Activated T-helper 2 cell treated with anti-CD3 and anti-CD28 coated beads, Interferon-gamma antibody, Interleukin-2, Interleukin-4, amounts not matched to agents 10 μg/mL and 5 μg/mL and 100 μg/mL, durations not matched to agents 14 hours and 24 hours and 36 hours (primary cell): ENCODE results near the gene ZFAND3. TPM values are rescaled to one million over a fixed set of nuclear protein-coding genes. Genes with fewer than 3 reads are reported as not detected.

Source experiments
- DNase-seq: peaks from one replicate; pipeline ENCODE4 v3.0.0; 2021; ENCODE audit warnings: low spot score
- H3K27ac Mint-ChIP-seq: one replicate; pipeline ENCODE4 v1.8.0; 2021; ENCODE audit warnings: mixed read lengths
- H3K27me3 Mint-ChIP-seq: one replicate; pipeline ENCODE4 v1.8.0; 2021; ENCODE audit warnings: low read depth, mixed read lengths
- H3K36me3 Mint-ChIP-seq: one replicate; pipeline ENCODE4 v1.8.0; 2021; ENCODE audit warnings: low read depth, mixed read lengths
- H3K4me1 Mint-ChIP-seq: one replicate; pipeline ENCODE4 v1.8.0; 2021; ENCODE audit warnings: low read depth, mixed read lengths
- H3K4me3 Mint-ChIP-seq: one replicate; pipeline ENCODE4 v1.8.0; 2021; ENCODE audit warnings: low read depth, mild to moderate bottlenecking, moderate library complexity, mixed read lengths
- H3K9me3 Mint-ChIP-seq: one replicate; pipeline ENCODE4 v1.8.0; 2021; ENCODE audit warnings: mixed read lengths
- intact Hi-C: fragments of 100-400 bp; cut with micrococcal nuclease; formaldehyde crosslinking; loops from one replicate; pipeline ENCODE4 v1.15.1; 2023
- total RNA-seq: library from RNA; stranded (reverse); gene quantifications from 2 replicates; pipeline ENCODE4 v1.2.3, GENCODE V29; 2022

The ZFAND3 gene
- total RNA-seq, 1 donor from 2014 or later: 30.8 TPM

DNA sequence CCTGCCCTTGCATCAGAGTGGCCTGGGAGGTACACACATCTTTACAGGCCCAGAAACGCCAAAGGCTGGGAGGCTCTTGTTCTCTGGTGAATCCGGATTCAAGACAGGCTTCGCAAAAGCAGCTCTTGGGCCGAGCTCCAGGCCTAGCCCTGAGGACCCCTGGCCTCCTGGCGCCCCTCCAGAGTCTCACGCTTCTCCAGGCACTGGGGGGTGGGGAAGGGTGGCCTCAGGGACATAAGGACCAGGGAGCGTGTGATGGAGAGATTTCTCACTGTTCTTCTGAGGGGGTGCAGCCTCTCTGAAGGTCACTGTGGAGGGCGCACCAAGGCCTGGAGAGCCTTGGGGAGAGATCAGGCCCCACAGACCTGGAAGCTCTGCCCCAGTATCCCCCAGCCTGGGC lies 349.2 kb downstream of the ZFAND3 start:
- H3K27ac Mint-ChIP-seq: no peak overlapping the region
- H3K4me3 Mint-ChIP-seq: no peak overlapping the region
- DNase-seq: no peak
- intact Hi-C loops: no loop called here
- no peaks in the 10 kb centered on the region for H3K4me1 Mint-ChIP-seq
- H3K9me3 Mint-ChIP-seq: no peaks in the 10 kb centered on the region
- no peaks in the 10 kb centered on the region for H3K27me3 Mint-ChIP-seq
- no peaks in the 10 kb centered on the region for H3K36me3 Mint-ChIP-seq

DNA sequence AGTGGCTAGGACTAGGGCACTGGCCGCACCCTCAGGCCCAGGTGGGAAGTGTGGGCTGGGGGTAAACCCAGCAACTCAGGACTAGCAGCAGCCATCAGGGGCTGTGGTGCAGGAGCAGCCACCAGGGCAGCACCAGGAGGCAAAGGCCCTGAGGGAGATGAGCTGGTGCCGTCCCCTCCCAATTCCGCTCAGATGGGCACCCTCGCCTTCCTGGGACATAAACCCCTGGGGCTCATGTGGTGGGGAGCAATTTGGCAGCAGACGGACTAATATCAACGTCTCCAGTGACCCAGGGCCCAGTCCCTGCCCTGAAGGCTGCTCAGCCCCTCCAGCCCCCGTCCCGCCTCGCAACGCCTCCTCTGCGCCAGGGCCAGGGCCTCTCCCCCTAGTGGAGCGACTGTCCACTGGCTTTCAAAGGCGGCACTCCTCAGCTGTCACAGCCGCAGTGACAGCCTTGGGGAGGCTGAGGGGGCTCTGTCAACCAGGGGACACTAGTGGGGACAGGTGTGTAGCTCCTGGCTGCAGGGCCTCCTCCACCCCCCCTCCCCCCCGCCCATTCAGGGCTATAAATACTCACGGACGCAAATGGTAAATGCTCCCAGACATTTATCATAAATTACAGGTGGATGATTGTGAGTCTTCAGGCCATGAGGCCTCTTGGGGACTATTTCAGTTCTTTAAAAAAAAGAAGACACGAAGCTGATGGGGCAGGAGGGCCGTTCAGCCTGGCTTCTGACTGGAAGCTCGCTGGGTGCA lies 349.9 kb downstream of the ZFAND3 start:
- Mint-ChIP-seq H3K9me3 (no peaks in the 10 kb centered on the region), H3K27ac (no peak overlapping the region), H3K4me3 (no peak overlapping the region), H3K27me3 (no peaks in the 10 kb centered on the region), H3K36me3 (no peaks in the 10 kb centered on the region), H3K4me1 (no peaks in the 10 kb centered on the region)
- intact Hi-C loops: no loop called here
- DNase-seq: no peak

DNA sequence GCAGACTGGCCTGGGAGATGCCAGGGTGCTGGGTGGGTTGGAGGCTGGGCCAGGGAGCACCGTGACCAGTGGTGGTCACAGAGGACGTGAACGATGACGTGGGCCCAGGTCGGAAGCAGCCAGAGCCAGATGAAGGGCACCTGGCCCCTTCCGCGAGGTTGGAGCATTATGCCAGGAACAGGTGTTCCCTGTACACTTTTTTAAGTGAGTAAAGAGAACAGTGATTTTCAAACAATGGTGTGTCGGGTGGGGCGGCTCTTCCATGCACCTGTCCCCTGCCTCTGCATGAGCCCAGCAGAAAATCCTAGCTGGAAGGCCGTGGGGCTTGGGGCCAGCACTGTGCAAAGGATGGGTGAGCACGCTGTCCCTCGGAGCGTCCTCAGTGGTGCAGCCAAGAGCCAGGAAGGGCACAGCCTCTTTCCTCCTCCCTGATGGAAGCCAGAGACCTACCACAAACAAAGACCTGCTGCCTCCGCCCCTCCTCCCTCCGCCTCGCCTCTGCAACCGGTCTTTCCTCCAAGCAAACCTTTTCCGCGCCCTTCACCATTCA lies 350.5 kb downstream of the ZFAND3 start:
- no peak overlapping the region for H3K4me3 Mint-ChIP-seq
- no peaks in the 10 kb centered on the region for H3K36me3 Mint-ChIP-seq
- DNase-seq: no peak
- no peaks in the 10 kb centered on the region for H3K27me3 Mint-ChIP-seq
- H3K27ac Mint-ChIP-seq: no peak overlapping the region
- H3K4me1 Mint-ChIP-seq: no peaks in the 10 kb centered on the region
- no peaks in the 10 kb centered on the region for H3K9me3 Mint-ChIP-seq
- intact Hi-C loops: no loop called here

DNA sequence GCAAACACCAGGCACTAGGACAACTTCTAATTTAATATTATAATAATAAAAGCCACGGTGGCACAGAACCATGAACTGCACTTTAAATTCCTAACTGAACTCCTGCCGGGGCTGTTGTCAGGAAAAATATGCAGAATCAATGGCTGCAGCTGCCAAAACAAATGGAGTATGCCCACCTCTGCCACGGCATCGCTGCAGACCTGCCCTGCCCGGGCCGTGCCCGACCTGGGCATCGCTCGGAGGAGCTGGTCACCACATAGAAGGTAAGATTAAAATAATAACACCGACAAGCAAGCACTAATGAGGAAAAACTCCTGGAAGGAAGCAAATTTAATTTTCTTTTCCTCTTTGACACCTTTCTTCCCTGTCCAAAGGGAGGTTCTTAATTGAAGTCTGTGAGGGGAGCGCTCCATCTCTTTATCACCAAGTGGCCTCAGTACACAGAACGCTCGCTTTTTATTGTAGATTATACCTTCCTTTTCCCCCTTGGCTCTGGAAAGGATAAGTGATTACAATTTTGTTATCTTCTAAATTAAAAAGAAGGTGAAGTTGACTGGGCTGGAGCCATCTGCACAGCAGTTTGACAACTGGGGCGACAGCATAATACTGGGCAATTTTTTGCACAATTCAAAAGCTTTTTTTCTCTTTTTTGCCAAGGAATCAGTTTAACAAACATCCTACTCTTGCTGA lies 351.3 kb downstream of the ZFAND3 start:
- Mint-ChIP-seq H3K27ac (no peak overlapping the region), H3K9me3 (no peaks in the 10 kb centered on the region), H3K4me1 (no peaks in the 10 kb centered on the region), H3K36me3 (no peaks in the 10 kb centered on the region), H3K27me3 (no peaks in the 10 kb centered on the region), H3K4me3 (no peak overlapping the region)
- DNase-seq: no peak
- intact Hi-C loops: no loop called here

DNA sequence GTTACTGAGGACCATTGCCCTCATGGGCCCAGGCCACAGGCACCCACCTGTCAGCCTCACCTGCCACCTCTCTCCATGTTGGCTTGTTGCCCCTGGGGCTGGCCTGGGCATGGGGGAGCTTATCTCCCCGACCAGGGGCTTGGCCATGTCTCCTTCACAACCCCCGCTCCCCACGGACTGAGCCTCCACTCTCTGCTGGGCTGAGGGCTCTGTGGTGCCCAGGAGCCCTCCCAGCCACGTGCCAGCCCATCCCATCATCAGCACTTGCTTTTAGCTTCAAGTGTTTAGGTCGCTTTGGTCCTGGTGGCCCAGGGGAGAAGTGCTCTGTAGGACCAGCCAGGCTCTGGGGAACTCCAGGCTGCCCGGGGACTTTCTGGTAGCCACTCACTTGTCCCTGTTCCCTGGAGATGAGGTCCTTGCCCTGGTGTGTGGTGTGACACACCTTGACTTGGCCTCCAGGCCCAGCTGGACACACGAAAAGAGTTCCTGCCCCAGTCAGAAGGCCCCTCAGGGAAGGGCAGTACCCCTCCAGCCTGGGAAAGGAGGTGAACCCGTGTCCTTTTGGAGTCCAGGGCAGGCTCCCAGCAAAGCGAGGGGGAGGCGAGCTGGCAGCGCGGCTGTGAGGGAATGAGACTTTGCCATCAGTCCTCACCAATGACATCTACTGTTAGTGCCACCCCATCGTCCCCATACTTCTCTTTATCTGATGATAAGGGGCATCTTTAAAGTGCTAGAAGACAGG lies 352.6 kb downstream of the ZFAND3 start:
- intact Hi-C loops: no loop called here
- Mint-ChIP-seq H3K36me3 (no peaks in the 10 kb centered on the region), H3K27me3 (no peaks in the 10 kb centered on the region), H3K9me3 (no peaks in the 10 kb centered on the region), H3K4me3 (no peak overlapping the region), H3K27ac (no peak overlapping the region), H3K4me1 (no peaks in the 10 kb centered on the region)
- no peak for DNase-seq

DNA sequence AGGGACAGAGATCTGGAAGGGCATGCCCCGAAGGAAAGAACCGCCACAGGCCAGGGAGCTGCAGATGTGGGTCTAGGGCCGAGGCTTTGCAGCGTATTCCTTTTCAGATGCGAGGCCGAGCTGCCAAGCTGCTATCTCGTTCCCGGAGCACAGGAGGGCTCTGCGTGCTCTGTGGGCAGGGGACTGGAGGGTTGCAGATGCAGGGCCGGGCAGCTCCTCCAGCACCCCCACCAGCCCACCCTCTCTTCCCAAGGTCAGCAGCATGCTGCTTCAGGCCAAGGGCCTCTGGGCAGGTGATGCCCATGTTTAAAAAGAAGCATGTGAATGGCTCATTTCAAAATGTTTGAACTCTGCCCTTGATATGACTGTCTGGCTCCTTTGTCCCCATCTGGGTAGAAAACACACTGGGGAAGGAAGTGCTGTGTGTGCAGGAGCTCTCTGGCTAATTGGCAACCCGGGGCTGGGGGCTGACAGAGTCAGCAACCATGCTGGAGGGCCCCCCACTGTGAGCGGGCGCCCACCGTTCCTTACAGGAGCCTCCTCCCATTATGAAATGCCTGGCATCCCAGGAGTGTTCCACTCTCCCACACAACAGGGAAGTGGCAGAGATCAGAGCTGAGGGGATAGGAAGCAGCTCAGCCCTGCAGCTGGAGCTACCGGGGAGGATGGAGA lies 353.3 kb downstream of the ZFAND3 start:
- no peaks in the 10 kb centered on the region for H3K27me3 Mint-ChIP-seq
- H3K36me3 Mint-ChIP-seq: no peaks in the 10 kb centered on the region
- no peaks in the 10 kb centered on the region for H3K9me3 Mint-ChIP-seq
- no peak overlapping the region for H3K4me3 Mint-ChIP-seq
- H3K27ac Mint-ChIP-seq: no peak overlapping the region
- intact Hi-C loops: no loop called here
- no peaks in the 10 kb centered on the region for H3K4me1 Mint-ChIP-seq
- DNase-seq: no peak

DNA sequence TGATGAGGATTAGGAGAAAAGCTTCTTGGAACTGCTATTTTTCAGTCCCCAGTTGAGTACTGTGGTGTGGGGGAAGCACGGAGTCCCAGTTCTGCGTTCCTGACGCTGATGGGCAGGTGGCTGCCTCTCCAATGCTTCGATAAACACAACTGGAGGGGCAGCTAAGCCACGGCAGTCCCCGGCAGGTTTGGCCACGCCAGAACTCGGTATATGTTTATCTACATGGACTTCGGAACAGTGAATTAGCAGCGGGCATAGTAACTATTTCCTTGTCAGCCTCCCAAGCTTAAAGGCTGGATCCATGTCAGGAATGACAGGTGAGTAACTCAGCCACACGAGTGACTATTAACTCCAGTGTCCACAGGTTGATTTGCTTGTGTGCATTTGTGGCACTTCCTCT lies 354.4 kb downstream of the ZFAND3 start:
- Mint-ChIP-seq H3K36me3 (no peaks in the 10 kb centered on the region), H3K4me1 (no peaks in the 10 kb centered on the region), H3K4me3 (no peak overlapping the region), H3K9me3 (no peaks in the 10 kb centered on the region), H3K27me3 (no peaks in the 10 kb centered on the region), H3K27ac (no peak overlapping the region)
- DNase-seq: no peak
- intact Hi-C loops: no loop called here

DNA sequence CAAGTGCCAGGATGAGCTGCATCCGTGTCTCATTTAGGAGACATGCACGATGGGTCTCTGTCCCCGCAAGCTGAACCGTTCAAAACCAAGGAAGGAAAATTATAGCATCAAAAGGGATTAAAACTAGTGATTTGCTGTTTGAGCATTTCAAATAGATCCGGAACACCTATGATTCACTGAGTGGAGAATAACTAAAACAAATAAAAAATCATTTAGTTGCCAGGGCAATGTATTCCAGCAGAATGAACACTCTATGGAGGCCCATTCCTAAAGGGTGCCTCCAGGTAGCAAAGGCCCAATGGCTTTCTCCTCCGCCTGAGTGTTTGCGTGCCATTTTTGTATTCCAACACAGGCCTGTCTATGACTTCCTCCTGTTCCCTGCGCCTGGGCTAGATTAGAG lies 354.8 kb downstream of the ZFAND3 start:
- Mint-ChIP-seq H3K9me3 (no peaks in the 10 kb centered on the region), H3K4me1 (no peaks in the 10 kb centered on the region), H3K27me3 (no peaks in the 10 kb centered on the region), H3K4me3 (no peak overlapping the region), H3K36me3 (no peaks in the 10 kb centered on the region), H3K27ac (no peak overlapping the region)
- intact Hi-C loops: no loop called here
- DNase-seq: no peak

DNA sequence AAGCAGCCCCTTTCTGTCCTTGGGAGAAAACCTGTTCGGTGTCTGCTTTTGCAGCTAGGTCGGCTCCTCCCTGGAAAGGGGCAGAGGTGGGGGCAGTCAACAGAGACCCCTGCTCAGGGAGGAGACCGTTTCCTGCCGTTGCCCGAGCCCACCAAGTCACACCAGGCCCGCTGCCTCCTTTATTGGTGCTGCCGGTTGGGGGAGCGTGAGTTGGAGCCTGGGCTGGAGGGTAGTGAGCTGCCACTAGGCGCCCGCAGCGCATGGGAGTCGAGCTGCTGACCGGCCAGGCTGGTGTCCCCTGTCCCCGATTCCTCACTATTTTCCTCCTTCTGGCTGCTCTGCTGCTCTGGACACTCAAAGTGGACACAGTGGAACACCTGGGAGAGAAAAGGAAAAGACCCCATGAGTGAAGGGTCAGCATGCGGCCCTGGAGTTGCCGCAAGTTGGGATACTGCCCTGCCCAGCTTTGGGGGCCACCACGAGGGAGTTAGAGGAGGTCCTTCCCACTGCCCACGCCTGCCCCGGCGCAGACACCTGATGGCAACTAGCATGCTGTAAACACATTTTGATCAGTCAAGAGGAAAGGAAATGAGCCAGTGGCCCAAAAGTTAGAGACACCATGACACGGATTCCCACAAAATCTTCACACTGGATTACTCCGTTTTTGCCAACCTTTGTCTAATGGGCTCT lies 355.4 kb downstream of the ZFAND3 start:
- H3K4me1 Mint-ChIP-seq: no peaks in the 10 kb centered on the region

DNA sequence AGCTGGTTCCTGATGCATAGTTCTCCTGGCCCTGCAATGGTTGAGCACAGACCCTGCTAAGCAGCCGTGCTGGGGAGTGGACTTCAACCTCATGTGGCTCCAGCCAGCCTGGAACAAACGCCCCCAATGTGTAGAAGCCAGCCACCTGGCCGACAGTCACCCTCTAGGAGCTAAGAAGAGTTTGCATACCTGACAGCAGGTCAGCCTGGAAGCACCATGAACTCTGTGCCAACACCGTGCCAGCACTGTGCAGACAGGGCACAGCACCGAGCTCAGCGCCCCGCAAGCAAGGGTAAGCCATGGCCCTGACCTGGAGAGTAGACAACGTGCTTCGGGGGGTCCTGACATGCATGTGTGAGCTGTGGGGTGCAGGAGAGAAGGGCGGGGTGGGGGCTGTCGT lies 356.3 kb downstream of the ZFAND3 start:
- H3K36me3 Mint-ChIP-seq: no peaks in the 10 kb centered on the region
- no peak overlapping the region for H3K27ac Mint-ChIP-seq
- no peaks in the 10 kb centered on the region for H3K27me3 Mint-ChIP-seq

More for the DNA sequence above, 355.4 kb downstream of the ZFAND3 start:
- H3K4me3 Mint-ChIP-seq: no peak overlapping the region
- no peaks in the 10 kb centered on the region for H3K27me3 Mint-ChIP-seq
- intact Hi-C loops: no loop called here
- no peaks in the 10 kb centered on the region for H3K36me3 Mint-ChIP-seq
- DNase-seq: no peak
- H3K9me3 Mint-ChIP-seq: no peaks in the 10 kb centered on the region
- no peak overlapping the region for H3K27ac Mint-ChIP-seq

DNA sequence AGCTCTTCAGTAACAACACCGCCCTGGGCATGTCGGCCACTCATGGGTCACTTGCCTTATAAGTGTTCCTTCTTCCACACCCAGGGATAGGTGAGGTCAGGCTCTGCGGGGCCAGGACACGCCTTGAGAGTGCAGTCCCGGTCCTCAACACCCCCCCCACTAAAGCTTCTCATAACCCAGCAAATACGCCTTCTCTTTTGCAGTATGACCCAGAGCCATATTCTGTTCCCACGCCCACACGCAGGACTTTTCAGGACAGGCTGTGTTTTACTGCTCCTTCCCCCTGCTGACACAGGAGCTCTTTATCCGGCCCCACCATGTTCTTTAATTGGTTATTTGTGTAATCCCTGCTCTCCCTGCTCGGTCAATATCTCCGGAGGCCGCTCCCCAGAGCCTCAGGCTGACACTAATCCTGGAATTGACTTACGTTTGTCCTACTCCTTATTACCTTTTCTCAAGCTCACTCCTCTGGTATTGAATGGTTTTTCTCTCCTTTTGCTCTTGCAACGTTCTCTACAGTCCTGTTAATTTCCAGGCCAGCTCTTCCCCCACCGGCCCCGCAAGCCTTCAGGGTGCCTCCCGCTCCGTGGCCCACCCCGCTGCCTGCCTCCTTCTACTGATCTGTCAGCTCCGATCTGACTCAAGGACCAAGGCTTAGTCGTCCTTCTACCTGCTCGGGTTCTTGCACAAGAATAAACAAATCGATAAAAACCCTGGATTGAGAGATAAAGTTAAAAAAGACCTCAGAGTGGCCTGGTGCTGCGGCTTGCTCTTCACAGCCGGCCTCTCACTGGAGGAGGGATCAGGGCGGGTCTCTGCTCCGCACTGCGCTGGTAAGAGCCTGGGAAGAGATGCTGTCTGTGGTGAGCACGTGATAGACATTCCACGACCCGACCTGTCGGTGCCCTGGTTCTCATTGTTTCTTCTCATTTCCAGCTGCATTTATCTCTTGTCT lies 357.5 kb downstream of the ZFAND3 start:
- Mint-ChIP-seq H3K27ac (no peak overlapping the region), H3K9me3 (no peaks in the 10 kb centered on the region), H3K4me1 (no peaks in the 10 kb centered on the region), H3K4me3 (no peak overlapping the region), H3K36me3 (no peaks in the 10 kb centered on the region), H3K27me3 (no peaks in the 10 kb centered on the region)
- intact Hi-C loops: no loop called here
- DNase-seq: no peak

More for the DNA sequence above, 356.3 kb downstream of the ZFAND3 start:
- intact Hi-C loops: no loop called here
- DNase-seq: no peak
- no peaks in the 10 kb centered on the region for H3K9me3 Mint-ChIP-seq
- H3K4me3 Mint-ChIP-seq: no peak overlapping the region
- H3K4me1 Mint-ChIP-seq: no peaks in the 10 kb centered on the region
